OCI-LY7 (cell line): ENCODE data around the gene TRABD2B. TPM values are rescaled to one million over a fixed set of nuclear protein-coding genes. Genes with fewer than 3 reads are reported as not detected.

ENCODE experiments used
- BruUV-seq: library from RNA; stranded (reverse); fragments of 400-500 nt; replicated peaks from 2 replicates; lab custom pipeline; 2021; lab: Mats Ljungman, UMichigan
- CTCF ChIA-PET: fragments of 300-600 bp; sonication (Branson Sonifier 250); formaldehyde crosslinking; loops from one replicate; lab custom pipeline; 2022; ENCODE audit warnings: antibody characterized with exemption; ENCODE audit not compliant: unreplicated experiment; lab: Charles Lee
- POLR2A ChIA-PET: fragments of 300-600 bp; sonication (Branson Sonifier 250); formaldehyde crosslinking; loops from one replicate; lab custom pipeline; 2022; ENCODE audit warnings: antibody characterized with exemption; lab: Charles Lee
- DNase-seq: peaks from one replicate; pipeline ENCODE4 v3.0.0-alpha.2; 2015; ENCODE audit warnings: low spot score
- H2AFZ ChIP-seq: fragments of 200-600 bp; sonication (generic), shearing (Covaris generic); 2 replicates; pipeline ENCODE4 v1.6.1; 2014; ENCODE audit warnings: mild to moderate bottlenecking, antibody characterized with exemption, low read length, moderate library complexity
- H3K27ac ChIP-seq: fragments of 200-600 bp; sonication (generic); 2 replicates; pipeline ENCODE4 v1.5.1; 2014; ENCODE audit warnings: mixed run types, low read depth, mild to moderate bottlenecking, moderate library complexity, low read length, inconsistent platforms; ENCODE audit not compliant: poor library complexity, severe bottlenecking
- H3K36me3 ChIP-seq: fragments of 200-600 bp; sonication (generic); 2 replicates; pipeline ENCODE4 v1.6.1; 2014; ENCODE audit warnings: mild to moderate bottlenecking, antibody characterized with exemption, low read length, moderate library complexity, mixed read lengths; ENCODE audit not compliant: insufficient read depth
- H3K4me1 ChIP-seq: fragments of 200-600 bp; sonication (generic); 2 replicates; pipeline ENCODE4 v1.5.1; 2014; ENCODE audit warnings: mild to moderate bottlenecking, low read length; ENCODE audit not compliant: insufficient read depth, poor library complexity, severe bottlenecking
- H3K4me2 ChIP-seq: fragments of 200-600 bp; sonication (generic); 2 replicates; pipeline ENCODE4 v1.6.1; 2014; ENCODE audit warnings: mild to moderate bottlenecking, low read length
- H3K4me3 ChIP-seq: fragments of 200-600 bp; sonication (generic); 2 replicates; pipeline ENCODE4 v1.5.1; 2014; ENCODE audit warnings: mild to moderate bottlenecking, low read depth, low read length; ENCODE audit not compliant: poor library complexity, severe bottlenecking
- H3K79me2 ChIP-seq: fragments of 200-600 bp; sonication (generic); 2 replicates; pipeline ENCODE4 v1.6.1; 2016; ENCODE audit warnings: low read depth, mild to moderate bottlenecking, low read length, moderate library complexity, mixed read lengths; ENCODE audit not compliant: insufficient read depth
- H3K9me2 ChIP-seq: fragments of 200-600 bp; sonication (generic); 2 replicates; pipeline ENCODE4 v1.6.1; 2016; ENCODE audit warnings: mild to moderate bottlenecking, low read length, mixed read lengths; ENCODE audit not compliant: insufficient read depth
- H3K9me3 ChIP-seq: fragments of 200-600 bp; sonication (generic); 2 replicates; pipeline ENCODE4 v1.6.1; 2014; ENCODE audit warnings: mild to moderate bottlenecking, mixed run types, low read length, mixed read lengths
- H4K20me1 ChIP-seq: fragments of 200-600 bp; sonication (generic); 2 replicates; pipeline ENCODE4 v1.6.1; 2014; ENCODE audit warnings: mild to moderate bottlenecking, antibody characterized with exemption, low read length, moderate library complexity, mixed read lengths; ENCODE audit not compliant: insufficient read depth
- EZH2phosphoT487 ChIP-seq: fragments of 200-600 bp; sonication (generic); IDR thresholded peaks from 2 replicates; pipeline ENCODE4 v1.6.1; 2018; ENCODE audit warnings: low read depth, borderline replicate concordance, mild to moderate bottlenecking, mixed run types, antibody characterized with exemption, low read length, moderate library complexity, mixed read lengths
- intact Hi-C: fragments of 100-400 bp; cut with micrococcal nuclease; formaldehyde crosslinking; loops from one replicate; pipeline ENCODE4 v1.10.0; 2022; ENCODE audit not compliant: unreplicated experiment
- total RNA-seq, 2 experiments: library from RNA; depleted of rRNA in 1 of 2; stranded (reverse); fragments of >200 nt in 1 of 2; shearing (Covaris generic) in 1 of 2; gene quantifications; 2 replicates each; pipeline ENCODE4 v1.2.3, GENCODE V29; 2014 to 2022
- TF ChIP-seq, protein P1 (sequence below): fragments of 200-600 bp; sonication (generic); conservative IDR thresholded peaks from 2 replicates; pipeline ENCODE4 v1.5.1; 2014; ENCODE audit warnings: mild to moderate bottlenecking, antibody characterized with exemption, low read length, moderate library complexity, mixed read lengths

Gene TRABD2B
- total RNA-seq, 2 experiments from 2014 or later, result not detected

DNA sequence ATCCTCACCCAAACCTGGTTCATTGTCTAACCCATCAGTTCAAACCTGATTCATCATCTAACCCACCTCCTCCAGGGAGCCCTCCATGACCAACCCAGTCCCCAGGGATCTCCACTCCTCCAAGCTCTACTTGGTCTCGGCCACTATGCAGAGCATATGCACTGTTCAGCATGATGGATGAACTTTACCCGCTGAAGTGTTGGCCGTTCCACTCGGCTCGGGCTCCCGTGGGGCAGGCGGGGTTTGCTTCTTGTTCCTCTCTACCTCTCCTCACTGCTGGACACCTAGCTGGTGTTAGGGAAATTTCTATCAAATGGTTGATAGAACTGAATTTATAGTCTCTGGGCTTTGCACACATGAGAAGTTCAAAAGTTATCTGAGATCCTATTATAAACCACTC lies 111.0 kb downstream of the TRABD2B start:
- Histone ChIP-seq H3K36me3 (no peaks in the 10 kb centered on the region), H3K9me3 (no peaks in the 10 kb centered on the region), H3K27ac (no peak overlapping the region), H2AFZ (no peak overlapping the region), H3K4me3 (no peak overlapping the region), H3K4me1 (no peaks in the 10 kb centered on the region), H3K9me2 (no peaks in the 10 kb centered on the region), H3K4me2 (no peak overlapping the region), H3K79me2 (no peaks in the 10 kb centered on the region), H4K20me1 (no peaks in the 10 kb centered on the region)
- ChIA-PET POLR2A (no interaction called here), CTCF (no interaction called here)
- no TSS peak for BruUV-seq
- TF ChIP-seq, protein P1, sequence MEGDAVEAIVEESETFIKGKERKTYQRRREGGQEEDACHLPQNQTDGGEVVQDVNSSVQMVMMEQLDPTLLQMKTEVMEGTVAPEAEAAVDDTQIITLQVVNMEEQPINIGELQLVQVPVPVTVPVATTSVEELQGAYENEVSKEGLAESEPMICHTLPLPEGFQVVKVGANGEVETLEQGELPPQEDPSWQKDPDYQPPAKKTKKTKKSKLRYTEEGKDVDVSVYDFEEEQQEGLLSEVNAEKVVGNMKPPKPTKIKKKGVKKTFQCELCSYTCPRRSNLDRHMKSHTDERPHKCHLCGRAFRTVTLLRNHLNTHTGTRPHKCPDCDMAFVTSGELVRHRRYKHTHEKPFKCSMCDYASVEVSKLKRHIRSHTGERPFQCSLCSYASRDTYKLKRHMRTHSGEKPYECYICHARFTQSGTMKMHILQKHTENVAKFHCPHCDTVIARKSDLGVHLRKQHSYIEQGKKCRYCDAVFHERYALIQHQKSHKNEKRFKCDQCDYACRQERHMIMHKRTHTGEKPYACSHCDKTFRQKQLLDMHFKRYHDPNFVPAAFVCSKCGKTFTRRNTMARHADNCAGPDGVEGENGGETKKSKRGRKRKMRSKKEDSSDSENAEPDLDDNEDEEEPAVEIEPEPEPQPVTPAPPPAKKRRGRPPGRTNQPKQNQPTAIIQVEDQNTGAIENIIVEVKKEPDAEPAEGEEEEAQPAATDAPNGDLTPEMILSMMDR, result no peak
- TF ChIP-seq EZH2phosphoT487, result no peak
- intact Hi-C loops, result no loop called here
- DNase-seq, result no peak

DNA sequence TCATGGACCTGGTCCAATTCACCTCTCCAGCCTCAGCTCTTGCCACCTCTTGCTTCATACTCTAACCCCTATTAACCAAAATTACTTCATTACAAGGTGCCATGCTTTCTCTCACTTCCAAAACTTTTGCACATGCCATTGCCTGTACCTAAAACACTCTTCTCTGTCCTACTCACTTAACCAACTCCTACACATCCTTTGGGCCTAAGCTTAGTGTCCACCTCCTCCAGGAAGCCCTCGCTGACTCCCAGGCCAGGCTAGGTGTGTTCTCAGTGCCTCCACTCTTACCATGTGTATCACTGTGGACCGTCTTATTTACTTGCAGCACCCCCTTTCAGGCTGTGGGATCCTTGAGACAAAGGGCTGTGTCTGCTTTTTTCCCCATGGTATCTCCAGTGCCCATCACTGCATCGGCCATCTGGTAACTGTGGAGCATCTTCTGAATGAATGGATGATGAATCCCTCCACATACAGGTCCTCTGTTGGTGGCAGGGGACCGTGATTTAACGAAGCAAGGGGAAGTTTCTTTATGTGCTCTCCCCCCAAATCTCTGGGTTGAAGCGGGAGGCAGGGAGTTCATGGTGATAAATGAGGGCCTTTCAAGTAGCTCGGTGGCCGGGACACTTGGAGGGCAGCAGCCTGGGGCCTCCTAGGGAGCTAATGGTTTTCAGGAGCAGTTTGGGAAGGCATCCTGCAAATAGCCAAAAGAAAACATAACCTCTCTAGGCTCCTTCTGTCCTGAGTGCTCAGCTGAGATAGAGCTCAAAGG lies 111.9 kb downstream of the TRABD2B start:
- Histone ChIP-seq H3K4me2 (no peak overlapping the region), H3K9me2 (no peaks in the 10 kb centered on the region), H3K4me1 (no peaks in the 10 kb centered on the region), H3K9me3 (no peaks in the 10 kb centered on the region), H2AFZ (no peak overlapping the region), H3K36me3 (no peaks in the 10 kb centered on the region), H3K27ac (no peak overlapping the region), H3K4me3 (no peak overlapping the region), H4K20me1 (no peaks in the 10 kb centered on the region), H3K79me2 (no peaks in the 10 kb centered on the region)
- DNase-seq, result no peak
- BruUV-seq, result no TSS peak
- TF ChIP-seq, protein P1, result no peak
- no peak for TF ChIP-seq EZH2phosphoT487
- ChIA-PET CTCF (interaction anchor here (0.6 kb wide), 1 partner anchor 801 kb away, joined by 3 read pairs; no protein-coding TSS in a partner anchor), POLR2A (no interaction called here)
- intact Hi-C loops, result no loop called here

DNA sequence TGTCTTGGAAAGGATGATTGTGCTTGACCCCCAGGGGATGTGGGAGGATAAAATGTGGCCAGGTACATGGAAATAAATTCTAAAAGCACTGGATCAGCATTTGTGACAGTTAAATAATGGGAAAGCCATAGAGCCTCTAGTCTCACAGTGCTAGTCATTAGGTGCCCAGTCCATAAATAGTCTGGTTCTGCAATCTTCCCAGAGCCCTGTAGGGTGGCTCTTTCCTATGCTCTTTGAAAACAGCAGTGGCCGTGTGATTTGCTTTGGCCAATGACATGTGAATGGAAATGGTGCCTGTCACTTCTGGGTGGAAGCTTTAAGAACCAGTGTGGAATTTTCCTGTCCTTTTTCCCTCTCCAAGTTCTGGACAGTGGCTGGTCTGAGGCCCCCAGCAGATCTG lies 113.2 kb downstream of the TRABD2B start:
- Histone ChIP-seq H2AFZ (no peak overlapping the region), H3K9me3 (no peaks in the 10 kb centered on the region), H3K36me3 (no peaks in the 10 kb centered on the region), H3K4me1 (no peaks in the 10 kb centered on the region), H3K9me2 (no peaks in the 10 kb centered on the region), H3K4me2 (no peak overlapping the region), H3K4me3 (no peak overlapping the region), H3K79me2 (no peaks in the 10 kb centered on the region), H4K20me1 (no peaks in the 10 kb centered on the region), H3K27ac (no peak overlapping the region)
- ChIA-PET POLR2A (no interaction called here), CTCF (no interaction called here)
- TF ChIP-seq, protein P1, result no peak
- TF ChIP-seq EZH2phosphoT487, result no peak
- no TSS peak for BruUV-seq
- no peak for DNase-seq
- intact Hi-C loops, result no loop called here
